ENCODE measurements around the gene RPL10L. TPM values are rescaled to one million over a fixed set of nuclear protein-coding genes. Genes with fewer than 3 reads are reported as not detected.

The RPL10L gene
- not detected for total RNA-seq

DNA sequence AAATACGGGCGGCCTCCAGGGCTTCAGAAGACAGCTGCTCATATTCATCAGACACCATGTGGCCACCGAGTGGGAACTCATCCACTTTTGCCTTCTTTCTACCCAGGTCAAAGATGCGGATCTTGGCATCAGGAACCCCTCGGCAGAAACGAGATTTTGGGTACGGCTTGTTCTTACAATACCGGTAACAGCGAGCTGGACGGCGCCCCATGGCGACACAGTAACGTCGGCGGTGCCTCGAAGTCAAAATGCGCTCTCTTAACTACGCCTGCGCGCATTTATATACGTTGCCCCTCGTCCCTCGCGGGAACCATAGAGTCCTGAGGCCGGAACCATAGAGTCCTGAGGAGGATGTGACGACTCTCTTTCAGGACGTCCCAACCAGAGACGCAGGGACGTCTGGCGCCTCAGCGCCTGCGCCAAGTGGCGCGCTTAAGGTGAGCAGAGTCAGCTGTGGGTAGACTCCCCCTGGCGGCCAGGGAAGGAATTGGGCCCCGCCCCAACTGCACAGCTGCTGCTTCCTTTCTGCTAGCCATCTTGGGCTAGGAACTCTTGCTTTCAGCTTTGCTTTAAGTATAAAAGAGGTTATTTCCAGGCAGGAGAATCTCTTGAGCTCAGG lies at the start of gene RPL10L:
Gene RPL10L, minus strand, starts transcription at position 256 of the 619 bp plus-strand sequence. Its CDS starts 45 bp downstream, at position 211.
- ATAC-seq = no peak

DNA sequence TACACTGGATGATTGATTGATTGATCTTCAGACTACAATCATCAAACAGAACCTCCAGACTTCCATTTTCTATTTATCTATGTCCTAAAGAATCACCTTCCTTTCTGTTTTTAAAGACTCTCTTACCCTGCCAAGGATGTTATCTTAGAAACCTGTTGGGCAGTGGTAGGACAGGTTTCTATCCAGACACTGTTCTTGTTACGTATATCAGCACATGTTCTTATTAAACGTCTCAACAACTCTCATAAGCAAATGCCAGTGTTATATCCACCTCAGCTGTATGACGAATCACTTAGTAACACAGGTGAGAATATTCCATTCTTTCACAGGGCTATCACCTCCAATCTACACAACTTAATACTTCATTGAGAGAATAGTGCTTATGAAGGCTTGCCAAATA lies 40.2 kb upstream of the RPL10L start:
- ATAC-seq = no peak

DNA sequence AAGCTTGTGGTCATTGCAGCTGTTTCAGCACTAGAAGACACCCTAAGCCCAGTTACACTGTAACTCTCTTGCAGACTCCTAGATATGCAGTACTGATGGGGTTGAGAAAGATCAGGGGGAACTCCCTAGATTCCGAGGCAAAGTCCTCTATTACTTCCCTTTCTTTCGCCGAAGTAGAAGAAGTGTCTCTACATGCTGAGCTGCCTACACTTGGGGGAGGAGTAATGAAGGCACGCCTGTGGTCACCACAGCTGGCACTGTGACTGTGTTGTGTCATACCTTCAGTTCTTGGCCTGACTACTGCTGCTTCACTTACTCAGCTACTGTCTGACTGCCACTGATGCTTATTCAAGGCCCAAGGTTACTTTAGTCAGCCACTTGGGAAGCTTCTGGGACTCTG lies 35.1 kb upstream of the RPL10L start:
- no peak for ATAC-seq

DNA sequence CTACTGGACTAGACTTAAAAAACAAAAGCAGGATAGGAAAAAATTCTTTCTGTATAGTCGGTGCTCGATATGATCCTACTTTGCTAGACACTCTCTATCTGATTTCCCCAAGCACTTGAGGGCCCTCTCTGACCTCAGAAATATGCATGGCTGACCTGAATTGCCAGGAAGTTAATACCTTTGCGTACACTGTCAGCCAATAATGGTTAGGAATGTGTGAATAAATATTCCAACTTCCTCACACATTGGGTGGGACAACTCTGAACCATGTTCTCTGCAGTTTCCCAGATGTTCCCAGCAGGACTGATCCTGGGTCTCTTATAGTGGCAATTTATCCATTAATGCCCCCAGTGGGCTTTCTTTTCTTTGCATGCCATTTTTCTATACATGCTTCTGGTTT lies 20.5 kb upstream of the RPL10L start:
- ATAC-seq = no peak

DNA sequence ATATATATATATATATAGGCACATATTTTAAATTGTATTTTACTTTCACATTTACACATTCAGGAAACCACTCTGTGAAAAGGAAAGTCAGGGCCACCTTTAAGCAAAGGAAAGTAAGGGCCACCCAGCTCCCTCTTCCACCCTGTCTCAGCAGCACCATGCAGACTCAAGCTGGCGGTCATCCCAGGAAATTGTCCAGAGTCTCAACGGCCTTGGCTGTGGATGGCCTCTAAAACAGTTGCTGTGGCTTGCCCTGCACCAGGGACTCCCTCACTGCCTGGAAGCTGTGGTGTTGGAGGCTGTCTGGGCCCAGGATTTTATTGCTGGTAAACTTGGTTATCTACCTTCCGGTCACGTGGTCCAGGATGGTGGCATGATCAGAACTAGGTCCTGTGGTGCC lies 11.8 kb upstream of the RPL10L start:
- ATAC-seq = no peak

DNA sequence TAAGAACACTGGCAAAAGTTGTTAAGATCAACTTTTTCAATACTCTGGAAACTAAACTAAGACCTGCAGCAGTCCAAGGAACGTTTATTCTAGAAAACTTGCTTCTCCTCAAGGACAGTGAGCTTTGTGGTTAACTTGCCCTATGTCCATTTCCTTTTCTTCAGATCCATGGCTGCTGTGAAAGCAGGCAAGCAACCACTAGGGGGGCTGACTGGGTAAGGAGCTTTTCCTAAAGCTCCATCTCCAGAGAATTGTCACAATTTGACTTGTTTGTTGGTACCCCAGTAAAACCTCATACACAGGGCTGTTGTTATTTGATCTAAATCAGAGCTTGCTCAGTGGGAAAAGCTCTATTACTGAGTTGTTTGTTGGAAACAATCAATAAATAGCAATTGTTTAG lies 10.1 kb upstream of the RPL10L start:
- no peak for ATAC-seq

DNA sequence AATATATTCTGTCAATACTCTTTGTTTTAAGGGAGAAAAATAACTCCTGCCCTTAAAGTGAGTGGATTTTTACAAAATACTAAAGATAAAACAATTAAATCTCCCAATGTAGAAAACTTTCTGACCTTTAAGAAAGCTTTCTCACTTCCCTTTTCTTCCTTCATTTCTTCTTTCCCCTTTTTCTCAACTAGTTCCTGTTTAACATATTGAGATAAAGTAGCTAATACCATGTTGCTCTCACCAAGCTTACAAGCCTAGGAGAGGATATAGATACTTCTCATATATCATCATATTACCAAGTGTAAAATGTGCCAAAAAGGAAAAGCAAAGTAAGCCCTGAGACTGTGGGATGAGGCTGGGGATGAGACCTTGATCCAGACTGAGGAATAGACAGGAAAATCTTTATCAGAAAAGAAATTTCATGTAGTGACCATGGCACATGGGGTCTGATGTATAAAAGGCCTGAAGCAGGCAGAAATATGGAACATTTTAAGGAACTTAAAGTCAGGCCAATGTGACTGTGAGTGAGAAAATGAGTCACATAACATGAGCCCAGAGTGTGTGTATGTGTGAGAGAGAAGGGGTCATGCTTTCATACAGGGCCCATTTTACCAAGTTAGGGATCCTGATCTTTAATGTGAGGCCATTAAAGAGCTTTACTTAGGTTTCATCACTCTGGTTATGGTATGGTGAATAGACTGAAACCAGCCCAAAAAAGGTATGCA lies 1.6 kb upstream of the RPL10L start:
- no peak for ATAC-seq

DNA sequence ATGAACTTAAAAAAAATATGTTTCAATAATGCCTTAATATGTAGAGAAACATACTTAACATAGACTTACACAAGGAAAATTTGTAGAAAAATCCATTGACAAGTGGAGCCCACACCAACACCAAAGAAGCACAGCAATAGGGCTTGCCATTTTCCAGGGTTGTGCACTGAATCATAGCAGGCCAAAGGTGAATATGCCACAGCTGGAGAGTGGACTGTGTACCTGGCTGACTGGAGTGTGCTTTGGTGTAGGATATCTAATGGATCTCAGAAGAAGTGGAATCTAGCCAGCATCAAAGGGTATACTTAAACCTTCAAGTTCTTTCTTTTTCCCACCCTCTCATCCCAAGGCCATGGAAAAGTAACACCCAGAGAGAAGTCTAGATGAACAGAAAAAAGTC lies 4.8 kb downstream of the RPL10L start:
- no peak for ATAC-seq

DNA sequence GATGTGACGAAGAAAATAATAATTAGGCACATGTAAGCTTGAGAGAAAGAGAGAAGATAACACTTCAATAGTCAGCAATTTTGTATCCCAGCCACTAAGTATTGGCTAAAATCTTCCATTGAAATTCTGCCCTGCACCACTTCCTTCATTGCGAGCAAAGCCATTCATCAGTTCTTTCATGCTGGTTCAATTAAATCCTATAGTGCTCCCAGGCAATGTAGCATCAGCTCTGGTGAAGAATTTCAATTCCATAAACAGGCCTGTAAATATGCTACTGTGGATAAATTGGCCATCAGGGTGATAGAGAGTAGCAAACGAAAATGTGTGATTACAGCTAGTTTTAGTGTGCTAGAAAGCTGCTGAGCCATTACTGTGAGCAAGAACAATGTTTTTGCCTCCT lies 24.7 kb downstream of the RPL10L start:
- no peak for ATAC-seq

Data from esophagus mucosa (tissue), 1 donor.